Measurements from ENCODE around the gene CCT6B. TPM values are rescaled to one million over a fixed set of nuclear protein-coding genes. Genes with fewer than 3 reads are reported as not detected.

The CCT6B gene
- total RNA-seq, 3 donors from 2014 or later: 4.4 to 4.8 (median 4.6) TPM

DNA sequence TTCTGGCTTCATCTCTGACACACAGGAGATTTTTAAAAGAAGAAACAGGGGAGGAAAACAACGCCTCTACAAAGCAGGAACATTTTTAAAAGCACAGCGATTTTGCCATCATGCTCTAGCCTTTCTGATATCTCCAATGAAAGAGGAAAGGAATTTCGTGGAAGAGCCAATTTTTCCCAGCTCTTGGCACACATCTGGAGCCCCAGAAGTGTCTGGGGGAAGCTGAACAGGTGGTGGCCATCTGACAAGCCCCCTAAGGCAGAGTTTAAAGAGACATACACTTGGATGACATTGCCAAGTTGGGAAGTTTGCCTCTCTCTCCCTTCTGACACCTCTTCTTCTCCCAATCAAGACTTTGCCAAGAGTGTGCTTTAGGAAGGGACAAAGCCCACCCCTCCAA lies 82.1 kb downstream of the CCT6B start:
- DNase-seq (ENCODE audit: low spot score in 2 of 2): no peak
- H3K4me1 ChIP-seq: no peaks in the 10 kb centered on the region
- no peaks in the 10 kb centered on the region for H3K27me3 ChIP-seq
- no peak overlapping the region for H3K4me3 ChIP-seq
- peaks cover 0 to 7% of the 10 kb centered on the region in 2 donors for H3K9me3 ChIP-seq
- no peaks in the 10 kb centered on the region for H3K36me3 ChIP-seq
- H3K27ac ChIP-seq: no peak overlapping the region
- intact Hi-C loops (cut with DNase I; ENCODE audit: low total_unique reads): no loop called here
- TF ChIP-seq POLR2AphosphoS5 (IDR thresholded peaks at IDR 0.05) (no peak), POLR2A (IDR thresholded peaks at IDR 0.05) (no peak)
- TF ChIP-seq, protein P1, sequence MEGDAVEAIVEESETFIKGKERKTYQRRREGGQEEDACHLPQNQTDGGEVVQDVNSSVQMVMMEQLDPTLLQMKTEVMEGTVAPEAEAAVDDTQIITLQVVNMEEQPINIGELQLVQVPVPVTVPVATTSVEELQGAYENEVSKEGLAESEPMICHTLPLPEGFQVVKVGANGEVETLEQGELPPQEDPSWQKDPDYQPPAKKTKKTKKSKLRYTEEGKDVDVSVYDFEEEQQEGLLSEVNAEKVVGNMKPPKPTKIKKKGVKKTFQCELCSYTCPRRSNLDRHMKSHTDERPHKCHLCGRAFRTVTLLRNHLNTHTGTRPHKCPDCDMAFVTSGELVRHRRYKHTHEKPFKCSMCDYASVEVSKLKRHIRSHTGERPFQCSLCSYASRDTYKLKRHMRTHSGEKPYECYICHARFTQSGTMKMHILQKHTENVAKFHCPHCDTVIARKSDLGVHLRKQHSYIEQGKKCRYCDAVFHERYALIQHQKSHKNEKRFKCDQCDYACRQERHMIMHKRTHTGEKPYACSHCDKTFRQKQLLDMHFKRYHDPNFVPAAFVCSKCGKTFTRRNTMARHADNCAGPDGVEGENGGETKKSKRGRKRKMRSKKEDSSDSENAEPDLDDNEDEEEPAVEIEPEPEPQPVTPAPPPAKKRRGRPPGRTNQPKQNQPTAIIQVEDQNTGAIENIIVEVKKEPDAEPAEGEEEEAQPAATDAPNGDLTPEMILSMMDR (IDR thresholded peaks at IDR 0.05): no peak

Other genes with a start within 250 kb of the CCT6B start
- 10 to 100 TPM; 11.4 to 17.6 (median 15.1) TPM for gene ZNF830, start 80 bp upstream of the CCT6B start, total RNA-seq
- 100 to 1,000 TPM in 1 of 3 donors, 10 to 100 TPM in 2; 13.8 to 159 (median 54.0) TPM for gene LIG3, start 19.1 kb upstream of the CCT6B start, total RNA-seq
- 10 to 100 TPM; 13.8 to 27.5 (median 19.4) TPM for gene RFFL, start 102.2 kb upstream of the CCT6B start, total RNA-seq
- gene RAD51D, start 158.4 kb upstream of the CCT6B start, total RNA-seq: 10 to 100 TPM in 2 of 3 donors, 1 to 10 TPM in 1; 7.9 to 12.6 (median 10.5) TPM
- not detected for gene FNDC8, start 160.2 kb upstream of the CCT6B start, total RNA-seq
- 10 to 100 TPM; 15.2 to 32.1 (median 18.2) TPM for gene NLE1, start 180.8 kb upstream of the CCT6B start, total RNA-seq
- gene UNC45B, start 186.4 kb upstream of the CCT6B start, total RNA-seq: not detected
- gene SLC35G3, start 232.9 kb upstream of the CCT6B start, total RNA-seq: not detected